ENCODE results near the gene CD52.

GRCh38 chr1:26314501-26314900 lies 3.3 kb upstream of the CD52 start:
- TF ChIP-seq, protein P1, sequence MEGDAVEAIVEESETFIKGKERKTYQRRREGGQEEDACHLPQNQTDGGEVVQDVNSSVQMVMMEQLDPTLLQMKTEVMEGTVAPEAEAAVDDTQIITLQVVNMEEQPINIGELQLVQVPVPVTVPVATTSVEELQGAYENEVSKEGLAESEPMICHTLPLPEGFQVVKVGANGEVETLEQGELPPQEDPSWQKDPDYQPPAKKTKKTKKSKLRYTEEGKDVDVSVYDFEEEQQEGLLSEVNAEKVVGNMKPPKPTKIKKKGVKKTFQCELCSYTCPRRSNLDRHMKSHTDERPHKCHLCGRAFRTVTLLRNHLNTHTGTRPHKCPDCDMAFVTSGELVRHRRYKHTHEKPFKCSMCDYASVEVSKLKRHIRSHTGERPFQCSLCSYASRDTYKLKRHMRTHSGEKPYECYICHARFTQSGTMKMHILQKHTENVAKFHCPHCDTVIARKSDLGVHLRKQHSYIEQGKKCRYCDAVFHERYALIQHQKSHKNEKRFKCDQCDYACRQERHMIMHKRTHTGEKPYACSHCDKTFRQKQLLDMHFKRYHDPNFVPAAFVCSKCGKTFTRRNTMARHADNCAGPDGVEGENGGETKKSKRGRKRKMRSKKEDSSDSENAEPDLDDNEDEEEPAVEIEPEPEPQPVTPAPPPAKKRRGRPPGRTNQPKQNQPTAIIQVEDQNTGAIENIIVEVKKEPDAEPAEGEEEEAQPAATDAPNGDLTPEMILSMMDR (IDR thresholded peaks at IDR 0.05) = no peak
- TF ChIP-seq POLR2A (IDR thresholded peaks at IDR 0.05) = no peak

All from adrenal gland (tissue), 5 donors.